ENCODE results near the gene CLCN5. TPM values are rescaled to one million over a fixed set of nuclear protein-coding genes. Genes with fewer than 3 reads are reported as not detected.

Gene CLCN5
- total RNA-seq, 5 donors from 2014 or later (not counting 1 experiment from before 2014, with no cell fraction given), result 1.4 to 2.3 (median 2.2) TPM

GRCh38 chrX:49925176-49925575, 2.8 kb downstream of the CLCN5 start:
- Histone ChIP-seq H3K36me3 (ENCODE audit: control insufficient read depth in 2 of 2, extremely low read depth in 1 of 2, insufficient read depth in 1 of 2, low read length in 1 of 2) (no peaks in the 10 kb centered on the region), H3K27me3 (replicated peaks in 1 of 2; ENCODE audit: control insufficient read depth in 2 of 2, extremely low read depth in 1 of 2, insufficient read depth in 2 of 2, low read length in 1 of 2) (no peaks in the 10 kb centered on the region), H3K4me3 (ENCODE audit: control insufficient read depth in 1 of 2, extremely low read depth in 1 of 2, low read length in 1 of 2) (no peak overlapping the region), H3K4me1 (ENCODE audit: control insufficient read depth in 1 of 2, extremely low read depth in 1 of 2, insufficient read depth in 2 of 2, low read length in 2 of 2) (peaks cover 0 to 8% of the 10 kb centered on the region in 2 experiments), H3K27ac (ENCODE audit: low read length) (no peak overlapping the region), H3K9me3 (no peaks in the 10 kb centered on the region)
- peaks cover 5 to 10% (median 9%) of the 10 kb centered on the region in 3 donors for H3K4me1 Mint-ChIP-seq
- ATAC-seq (replicated peaks in 1 of 4) (no peak), DNase-seq (no peak)
- no peak overlapping the region for H3K27ac Mint-ChIP-seq
- peaks cover 8% of the 10 kb centered on the region for H3K36me3 Mint-ChIP-seq
- H3K4me3 Mint-ChIP-seq, result no peak overlapping the region
- no CpG with 5 or more reads among the region's 2 CpGs for WGBS (ENCODE audit: insufficient coverage)
- ChIA-PET POLR2A (interaction anchor here in 1 of 2 donors (0.6 kb wide), 1 partner anchor 11 kb away, joined by 3 read pairs; no protein-coding TSS in a partner anchor), CTCF (interaction anchor here in 1 of 2 donors (0.6 kb wide), 1 partner anchor 913 kb away, joined by 5 read pairs; no protein-coding TSS in a partner anchor)
- no peaks in the 10 kb centered on the region for H3K9me3 Mint-ChIP-seq
- H3K27me3 Mint-ChIP-seq, result peaks cover 0 to 7% of the 10 kb centered on the region in 2 donors

- Histone ChIP-seq H3K27me3 (replicated peaks in 1 of 2; ENCODE audit: control insufficient read depth in 2 of 2, extremely low read depth in 1 of 2, insufficient read depth in 2 of 2, low read length in 1 of 2) (no peaks in the 10 kb centered on the region), H3K4me1 (ENCODE audit: control insufficient read depth in 1 of 2, extremely low read depth in 1 of 2, insufficient read depth in 2 of 2, low read length in 2 of 2) (no peaks in the 10 kb centered on the region), H3K36me3 (ENCODE audit: control insufficient read depth in 2 of 2, extremely low read depth in 1 of 2, insufficient read depth in 1 of 2, low read length in 1 of 2) (no peaks in the 10 kb centered on the region), H3K27ac (ENCODE audit: low read length) (no peak overlapping the region), H3K9me3 (no peaks in the 10 kb centered on the region), H3K4me3 (ENCODE audit: control insufficient read depth in 1 of 2, extremely low read depth in 1 of 2, low read length in 1 of 2) (no peak overlapping the region)
- no peaks in the 10 kb centered on the region for H3K9me3 Mint-ChIP-seq
- H3K27ac Mint-ChIP-seq, result no peak overlapping the region
- H3K4me3 Mint-ChIP-seq, result no peak overlapping the region
- ChIA-PET POLR2A (no interaction called here), CTCF (no interaction called here)
- H3K4me1 Mint-ChIP-seq, result no peaks in the 10 kb centered on the region
- H3K27me3 Mint-ChIP-seq, result peaks cover 0 to 3% of the 10 kb centered on the region in 2 donors
- peaks cover 8% of the 10 kb centered on the region for H3K36me3 Mint-ChIP-seq
- DNase-seq (no peak), ATAC-seq (replicated peaks in 1 of 4) (no peak)
- WGBS (ENCODE audit: insufficient coverage), result no CpG with 5 or more reads among the region's 1 CpG
Measured at GRCh38 chrX:49930039-49930438, 7.6 kb downstream of the CLCN5 start.

- no peak for ATAC-seq (replicated peaks in 1 of 4)
Measured at GRCh38 chrX:49932791-49933190, 10.4 kb downstream of the CLCN5 start.

GRCh38 chrX:49934148-49934547, 11.8 kb downstream of the CLCN5 start:
- ChIA-PET POLR2A (no interaction called here), CTCF (no interaction called here)
- no peaks in the 10 kb centered on the region for H3K4me1 ChIP-seq (ENCODE audit: control insufficient read depth in 1 of 2, extremely low read depth in 1 of 2, insufficient read depth in 2 of 2, low read length in 2 of 2)
- Mint-ChIP-seq H3K27me3 (peaks cover 0 to 5% of the 10 kb centered on the region in 2 donors), H3K27ac (no peak overlapping the region), H3K4me3 (no peak overlapping the region), H3K4me1 (no peaks in the 10 kb centered on the region), H3K9me3 (no peaks in the 10 kb centered on the region), H3K36me3 (no peaks in the 10 kb centered on the region)
- H3K27me3 ChIP-seq (replicated peaks in 1 of 2; ENCODE audit: control insufficient read depth in 2 of 2, extremely low read depth in 1 of 2, insufficient read depth in 2 of 2, low read length in 1 of 2), result no peaks in the 10 kb centered on the region
- H3K9me3 ChIP-seq, result no peaks in the 10 kb centered on the region
- DNase-seq (no peak), ATAC-seq (replicated peaks in 1 of 4) (no peak)
- WGBS (ENCODE audit: insufficient coverage), result no CpG with 5 or more reads among the region's 3 CpGs
- H3K36me3 ChIP-seq (ENCODE audit: control insufficient read depth in 2 of 2, extremely low read depth in 1 of 2, insufficient read depth in 1 of 2, low read length in 1 of 2), result no peaks in the 10 kb centered on the region
- H3K4me3 ChIP-seq (ENCODE audit: control insufficient read depth in 1 of 2, extremely low read depth in 1 of 2, low read length in 1 of 2), result no peak overlapping the region
- no peak overlapping the region for H3K27ac ChIP-seq (ENCODE audit: low read length)

More at GRCh38 chrX:49932791-49933190, 10.4 kb downstream of the CLCN5 start:
- H3K27me3 ChIP-seq (replicated peaks in 1 of 2; ENCODE audit: control insufficient read depth in 2 of 2, extremely low read depth in 1 of 2, insufficient read depth in 2 of 2, low read length in 1 of 2), result no peaks in the 10 kb centered on the region
- H3K36me3 Mint-ChIP-seq, result no peaks in the 10 kb centered on the region
- H3K4me3 ChIP-seq (ENCODE audit: control insufficient read depth in 1 of 2, extremely low read depth in 1 of 2, low read length in 1 of 2), result no peak overlapping the region
- no peaks in the 10 kb centered on the region for H3K36me3 ChIP-seq (ENCODE audit: control insufficient read depth in 2 of 2, extremely low read depth in 1 of 2, insufficient read depth in 1 of 2, low read length in 1 of 2)
- no peaks in the 10 kb centered on the region for H3K4me1 Mint-ChIP-seq
- H3K4me3 Mint-ChIP-seq, result no peak overlapping the region
- CTCF ChIA-PET, result no interaction called here
- no peak for DNase-seq
- no peak overlapping the region for H3K27ac ChIP-seq (ENCODE audit: low read length)
- no peaks in the 10 kb centered on the region for H3K9me3 Mint-ChIP-seq
- peaks cover 0 to 5% of the 10 kb centered on the region in 2 donors for H3K27me3 Mint-ChIP-seq
- POLR2A ChIA-PET, result no interaction called here
- WGBS (ENCODE audit: insufficient coverage), result no CpG with 5 or more reads among the region's 2 CpGs
- no peaks in the 10 kb centered on the region for H3K4me1 ChIP-seq (ENCODE audit: control insufficient read depth in 1 of 2, extremely low read depth in 1 of 2, insufficient read depth in 2 of 2, low read length in 2 of 2)
- H3K9me3 ChIP-seq, result no peaks in the 10 kb centered on the region
- H3K27ac Mint-ChIP-seq, result no peak overlapping the region

GRCh38 chrX:49934729-49935128, 12.3 kb downstream of the CLCN5 start:
- no peaks in the 10 kb centered on the region for H3K4me1 Mint-ChIP-seq
- H3K9me3 Mint-ChIP-seq, result no peaks in the 10 kb centered on the region
- Histone ChIP-seq H3K36me3 (ENCODE audit: control insufficient read depth in 2 of 2, extremely low read depth in 1 of 2, insufficient read depth in 1 of 2, low read length in 1 of 2) (no peaks in the 10 kb centered on the region), H3K27me3 (replicated peaks in 1 of 2; ENCODE audit: control insufficient read depth in 2 of 2, extremely low read depth in 1 of 2, insufficient read depth in 2 of 2, low read length in 1 of 2) (no peaks in the 10 kb centered on the region), H3K4me3 (ENCODE audit: control insufficient read depth in 1 of 2, extremely low read depth in 1 of 2, low read length in 1 of 2) (no peak overlapping the region), H3K9me3 (no peaks in the 10 kb centered on the region), H3K27ac (ENCODE audit: low read length) (no peak overlapping the region), H3K4me1 (ENCODE audit: control insufficient read depth in 1 of 2, extremely low read depth in 1 of 2, insufficient read depth in 2 of 2, low read length in 2 of 2) (no peaks in the 10 kb centered on the region)
- ChIA-PET CTCF (no interaction called here), POLR2A (no interaction called here)
- ATAC-seq (replicated peaks in 1 of 4) (no peak), DNase-seq (no peak)
- WGBS (ENCODE audit: insufficient coverage), result 83% methylated on average over 2 of the region's 3 CpGs
- no peak overlapping the region for H3K27ac Mint-ChIP-seq
- H3K27me3 Mint-ChIP-seq, result peaks cover 0 to 5% of the 10 kb centered on the region in 2 donors
- H3K36me3 Mint-ChIP-seq, result no peaks in the 10 kb centered on the region
- no peak overlapping the region for H3K4me3 Mint-ChIP-seq

GRCh38 chrX:49947781-49948180, 25.4 kb downstream of the CLCN5 start:
- ATAC-seq (replicated peaks in 1 of 4), result no peak
- Mint-ChIP-seq H3K9me3 (no peaks in the 10 kb centered on the region), H3K27ac (no peak overlapping the region), H3K27me3 (peaks cover 0 to 8% of the 10 kb centered on the region in 2 donors), H3K4me1 (no peaks in the 10 kb centered on the region), H3K4me3 (no peak overlapping the region), H3K36me3 (peaks cover 3% of the 10 kb centered on the region)
- Histone ChIP-seq H3K4me1 (ENCODE audit: control insufficient read depth in 1 of 2, extremely low read depth in 1 of 2, insufficient read depth in 2 of 2, low read length in 2 of 2) (no peaks in the 10 kb centered on the region), H3K36me3 (ENCODE audit: control insufficient read depth in 2 of 2, extremely low read depth in 1 of 2, insufficient read depth in 1 of 2, low read length in 1 of 2) (no peaks in the 10 kb centered on the region), H3K27ac (ENCODE audit: low read length) (no peak overlapping the region), H3K4me3 (ENCODE audit: control insufficient read depth in 1 of 2, extremely low read depth in 1 of 2, low read length in 1 of 2) (no peak overlapping the region), H3K27me3 (replicated peaks in 1 of 2; ENCODE audit: control insufficient read depth in 2 of 2, extremely low read depth in 1 of 2, insufficient read depth in 2 of 2, low read length in 1 of 2) (no peaks in the 10 kb centered on the region), H3K9me3 (no peaks in the 10 kb centered on the region)
- POLR2A ChIA-PET, result interaction anchor here in 1 of 2 donors (0.6 kb wide), 1 partner anchor 18 kb away, joined by 3 read pairs; no protein-coding TSS in a partner anchor
- no CpG with 5 or more reads among the region's 2 CpGs for WGBS (ENCODE audit: insufficient coverage)
- no peak for DNase-seq
- CTCF ChIA-PET, result no interaction called here

GRCh38 chrX:49949961-49950360, 27.6 kb downstream of the CLCN5 start:
- Histone ChIP-seq H3K36me3 (ENCODE audit: control insufficient read depth in 2 of 2, extremely low read depth in 1 of 2, insufficient read depth in 1 of 2, low read length in 1 of 2) (no peaks in the 10 kb centered on the region), H3K27me3 (replicated peaks in 1 of 2; ENCODE audit: control insufficient read depth in 2 of 2, extremely low read depth in 1 of 2, insufficient read depth in 2 of 2, low read length in 1 of 2) (no peaks in the 10 kb centered on the region), H3K4me3 (ENCODE audit: control insufficient read depth in 1 of 2, extremely low read depth in 1 of 2, low read length in 1 of 2) (no peak overlapping the region), H3K9me3 (no peaks in the 10 kb centered on the region), H3K4me1 (ENCODE audit: control insufficient read depth in 1 of 2, extremely low read depth in 1 of 2, insufficient read depth in 2 of 2, low read length in 2 of 2) (no peaks in the 10 kb centered on the region), H3K27ac (ENCODE audit: low read length) (no peak overlapping the region)
- DNase-seq, result no peak
- CTCF ChIA-PET, result no interaction called here
- Mint-ChIP-seq H3K36me3 (peaks cover 3% of the 10 kb centered on the region), H3K27ac (no peak overlapping the region), H3K4me1 (no peaks in the 10 kb centered on the region), H3K4me3 (no peak overlapping the region), H3K9me3 (no peaks in the 10 kb centered on the region), H3K27me3 (peaks cover 0 to 12% of the 10 kb centered on the region in 2 donors)
- POLR2A ChIA-PET, result no interaction called here
- WGBS (ENCODE audit: insufficient coverage), result no CpG with 5 or more reads among the region's 1 CpG
- ATAC-seq (replicated peaks in 1 of 4), result no peak
